GM23248 (cell line): ENCODE results near the gene KCNMA1. TPM values are rescaled to one million over a fixed set of nuclear protein-coding genes. Genes with fewer than 3 reads are reported as not detected.

Experiments used
- DNase-seq: peaks from one replicate; pipeline ENCODE4 v3.0.0-alpha.2; 2015
- H2AFZ ChIP-seq: fragments of 200-600 bp; sonication (generic); 2 replicates; pipeline ENCODE4 v1.6.1; 2016; ENCODE audit warnings: antibody characterized with exemption
- H3F3A ChIP-seq: fragments of 200-600 bp; sonication (generic); 2 replicates; pipeline ENCODE4 v1.6.1; 2016; ENCODE audit warnings: mild to moderate bottlenecking, antibody characterized with exemption, mixed run types; ENCODE audit not compliant: insufficient read depth
- H3K27ac ChIP-seq: fragments of 200-600 bp; sonication (generic); 2 replicates; pipeline ENCODE4 v1.5.1; 2016; ENCODE audit warnings: mild to moderate bottlenecking
- H3K27me3 ChIP-seq: fragments of 200-600 bp; sonication (generic); replicated peaks from 2 replicates; pipeline ENCODE4 v1.6.1; 2016; ENCODE audit warnings: mild to moderate bottlenecking; ENCODE audit not compliant: insufficient read depth
- H3K36me3 ChIP-seq: fragments of 200-600 bp; sonication (generic); 2 replicates; pipeline ENCODE4 v1.6.1; 2016; ENCODE audit warnings: low read depth, mild to moderate bottlenecking
- H3K4me1 ChIP-seq: fragments of 200-600 bp; sonication (generic); 2 replicates; pipeline ENCODE4 v1.6.1; 2016; ENCODE audit warnings: mild to moderate bottlenecking; ENCODE audit not compliant: insufficient read depth
- H3K4me2 ChIP-seq: fragments of 200-600 bp; sonication (generic); one replicate; pipeline ENCODE4 v1.6.1; 2016; ENCODE audit warnings: mild to moderate bottlenecking; ENCODE audit not compliant: unreplicated experiment
- H3K4me3 ChIP-seq: fragments of 200-600 bp; sonication (generic); 2 replicates; pipeline ENCODE4 v1.5.1; 2016; ENCODE audit warnings: mild to moderate bottlenecking
- H3K79me2 ChIP-seq: fragments of 200-600 bp; sonication (generic); 2 replicates; pipeline ENCODE4 v1.6.1; 2016; ENCODE audit warnings: mild to moderate bottlenecking; ENCODE audit not compliant: insufficient read depth
- H3K9ac ChIP-seq: fragments of 200-600 bp; sonication (generic); 2 replicates; pipeline ENCODE4 v1.6.1; 2016; ENCODE audit warnings: mild to moderate bottlenecking
- H3K9me2 ChIP-seq: fragments of 200-600 bp; sonication (generic); 2 replicates; pipeline ENCODE4 v1.6.1; 2016; ENCODE audit warnings: mixed run types, mild to moderate bottlenecking, moderate library complexity; ENCODE audit not compliant: insufficient read depth
- H3K9me3 ChIP-seq: fragments of 200-600 bp; sonication (generic); one replicate; pipeline ENCODE4 v1.6.1; 2017; ENCODE audit warnings: low read depth
- H4K20me1 ChIP-seq: fragments of 200-600 bp; sonication (generic); 2 replicates; pipeline ENCODE4 v1.6.0; 2016; ENCODE audit not compliant: insufficient read depth
- EZH2 ChIP-seq: fragments of 200-600 bp; sonication (generic); IDR thresholded peaks from 2 replicates; pipeline ENCODE4 v1.6.1; 2018; ENCODE audit warnings: antibody characterized with exemption, mild to moderate bottlenecking; ENCODE audit not compliant: insufficient read depth, poor library complexity, severe bottlenecking
- EZH2phosphoT487 ChIP-seq: fragments of 200-600 bp; sonication (generic); IDR thresholded peaks from 2 replicates; pipeline ENCODE4 v1.6.1; 2018; ENCODE audit warnings: antibody characterized with exemption, moderate library complexity, mild to moderate bottlenecking, low read depth; ENCODE audit not compliant: insufficient read depth
- WGBS, 2 experiments: methylation state at CpG; one replicate each; pipeline ENCODE4 v1.1.6; 2015 to 2017; ENCODE audit warnings: low lambda C conversion rate in 2 of 2, low coverage in 1 of 2; ENCODE audit errors: missing lambda C conversion rate in 2 of 2; 5-methylcytosine and 5-hydroxymethylcytosine counted together
- in situ Hi-C: fragments of 300-500 bp; cut with MboI; formaldehyde crosslinking; loops from 2 replicates; pipeline ENCODE4 v1.15.0; 2020
- polyA plus RNA-seq: library from polyadenylated mRNA; unstranded; fragments of >200 nt; fragmentation: Nextera tagmentation; extraction: Ambion mirVana; gene quantifications from 2 replicates; pipeline ENCODE4 v1.2.1, GENCODE V29; 2016
- total RNA-seq: library from RNA; depleted of rRNA; stranded (reverse); fragments of >200 nt; shearing (Covaris generic); gene quantifications from 2 replicates; pipeline ENCODE4 v1.2.3, GENCODE V29; 2014

Gene KCNMA1
- total and polyA plus RNA-seq, 2 experiments from 2014 or later = 14.2 to 25.1 TPM

DNA sequence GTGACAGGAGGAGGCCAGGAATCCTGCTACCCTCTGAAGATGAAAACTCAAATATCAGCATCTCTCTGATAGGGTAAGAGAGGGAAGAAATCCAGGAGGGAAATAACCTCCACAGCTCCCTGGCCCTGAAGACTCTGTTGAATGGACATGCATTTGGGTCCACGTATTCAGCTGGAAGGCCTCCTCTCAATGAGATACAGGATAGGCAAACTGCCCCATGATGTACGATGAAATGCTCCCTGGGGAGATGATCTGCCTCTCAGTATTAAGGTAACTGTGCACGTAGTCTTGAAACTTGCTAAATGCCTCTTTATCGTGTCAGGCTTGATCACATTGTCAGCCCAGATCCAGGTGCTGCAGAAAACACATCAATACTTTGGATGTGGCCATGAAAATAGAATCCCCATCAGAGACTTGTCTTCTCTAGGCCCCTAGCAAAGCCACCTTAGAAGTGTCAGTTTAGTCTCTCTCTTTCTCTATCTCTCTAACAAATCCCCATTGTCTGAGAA lies 384.0 kb downstream of the KCNMA1 start:
- TF ChIP-seq EZH2phosphoT487 (no peak), EZH2 (no peak)
- Histone ChIP-seq H3K9me2 (no peaks in the 10 kb centered on the region), H3K27ac (no peak overlapping the region), H3F3A (no peaks in the 10 kb centered on the region), H4K20me1 (no peaks in the 10 kb centered on the region), H3K27me3 (no peaks in the 10 kb centered on the region), H3K36me3 (no peaks in the 10 kb centered on the region), H3K9ac (no peak overlapping the region), H3K4me3 (no peak overlapping the region), H3K9me3 (no peaks in the 10 kb centered on the region), H3K79me2 (no peaks in the 10 kb centered on the region), H3K4me2 (no peak overlapping the region), H3K4me1 (no peaks in the 10 kb centered on the region; the same call in 1 of the 2 replicates), H2AFZ (no peak overlapping the region)
- WGBS, 2 experiments = 86 to 89% methylated on average over 4 of the region's 4 CpGs
- in situ Hi-C loops = loop anchor here (10.0 kb wide), 1 partner anchor 391 kb away; no protein-coding TSS in a partner anchor
- DNase-seq = no peak

DNA sequence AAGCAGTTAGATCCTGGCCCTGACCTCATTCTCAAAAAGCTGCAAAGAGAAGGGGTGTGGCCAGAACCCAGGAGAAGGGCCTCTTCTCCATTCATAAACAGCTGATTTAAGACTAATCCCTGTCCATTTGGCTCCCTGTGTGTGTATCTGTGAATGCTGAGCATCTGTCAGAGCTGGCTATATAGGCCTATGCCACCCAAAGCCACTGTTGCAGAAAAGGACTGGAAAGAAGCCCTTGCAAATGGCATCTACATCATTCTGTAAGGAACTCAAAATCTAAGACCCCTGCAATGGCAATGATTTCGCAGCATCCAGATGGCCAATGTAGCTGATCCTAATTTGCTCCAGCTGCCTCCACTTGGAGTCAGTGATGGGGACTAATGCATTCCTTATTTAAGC lies 384.5 kb downstream of the KCNMA1 start:
- Histone ChIP-seq H3K79me2 (no peaks in the 10 kb centered on the region), H3K27me3 (no peaks in the 10 kb centered on the region), H3K27ac (no peak overlapping the region), H3K4me2 (no peak overlapping the region), H2AFZ (no peak overlapping the region), H4K20me1 (no peaks in the 10 kb centered on the region), H3F3A (no peaks in the 10 kb centered on the region), H3K9me2 (no peaks in the 10 kb centered on the region), H3K4me1 (no peaks in the 10 kb centered on the region; the same call in 1 of the 2 replicates), H3K4me3 (no peak overlapping the region), H3K36me3 (no peaks in the 10 kb centered on the region), H3K9ac (no peak overlapping the region), H3K9me3 (no peaks in the 10 kb centered on the region)
- 63 to 73% methylated on average over 1 of the region's 1 CpG for WGBS, 2 experiments
- no peak for DNase-seq
- in situ Hi-C loops = loop anchor here (10.0 kb wide), 1 partner anchor 392 kb away; no protein-coding TSS in a partner anchor
- TF ChIP-seq EZH2 (no peak), EZH2phosphoT487 (no peak)

- H3K4me2 ChIP-seq = no peak overlapping the region
- in situ Hi-C loops = loop anchor here (10.0 kb wide), 1 partner anchor 392 kb away; no protein-coding TSS in a partner anchor
- no peak for TF ChIP-seq EZH2phosphoT487
- no peak for TF ChIP-seq EZH2
- H3K9me3 ChIP-seq = no peaks in the 10 kb centered on the region
- H3K4me1 ChIP-seq = no peaks in the 10 kb centered on the region; the same call in 1 of the 2 replicates
- H4K20me1 ChIP-seq = no peaks in the 10 kb centered on the region
- H3K9me2 ChIP-seq = no peaks in the 10 kb centered on the region
- DNase-seq = no peak
- H3K27me3 ChIP-seq = no peaks in the 10 kb centered on the region
- no peak overlapping the region for H3K9ac ChIP-seq
- H3K79me2 ChIP-seq = no peaks in the 10 kb centered on the region
- H3K27ac ChIP-seq = no peak overlapping the region
- H2AFZ ChIP-seq = no peak overlapping the region
- no peaks in the 10 kb centered on the region for H3F3A ChIP-seq
- H3K4me3 ChIP-seq = no peak overlapping the region
- WGBS, 2 experiments = 90 to 93% methylated on average over 4 of the region's 4 CpGs
- no peaks in the 10 kb centered on the region for H3K36me3 ChIP-seq
Measured at GRCh38 chr10:77252380-77253146, 385.0 kb downstream of the KCNMA1 start.

DNA sequence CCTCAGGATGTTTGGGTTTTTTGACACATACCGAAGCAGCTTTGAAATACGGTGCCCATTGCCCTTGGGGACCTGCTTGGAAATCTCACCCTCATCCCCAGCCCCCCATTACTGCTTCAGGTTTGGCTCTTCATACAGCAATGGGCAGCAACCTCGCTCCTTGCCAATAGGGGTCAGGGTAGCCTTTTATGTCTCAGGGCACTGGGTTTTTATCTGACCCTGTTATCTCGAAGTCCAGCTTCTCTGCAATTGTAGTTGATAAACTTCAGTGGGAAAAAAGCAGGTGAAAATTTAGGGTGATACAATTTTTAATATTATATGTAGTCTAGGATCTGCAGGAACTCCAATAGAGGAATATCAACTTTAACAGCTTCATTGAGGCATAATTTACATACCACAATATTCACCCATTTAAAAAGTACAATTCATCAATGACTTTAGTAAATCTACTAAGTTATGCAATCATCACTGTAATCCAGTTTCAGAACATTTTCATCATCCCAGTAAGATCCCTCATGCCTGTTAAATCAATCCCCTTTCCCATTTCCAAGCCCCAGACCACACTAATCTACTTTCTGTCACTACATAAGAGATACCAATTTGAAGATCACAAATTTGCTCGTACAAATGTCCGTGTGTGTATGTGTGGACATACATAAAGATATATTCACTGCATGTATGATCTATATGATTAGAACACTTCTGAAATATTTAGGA lies 386.2 kb downstream of the KCNMA1 start:
- Histone ChIP-seq H3K9me3 (no peaks in the 10 kb centered on the region), H3F3A (peaks cover 4% of the 10 kb centered on the region; the same call in 1 of the 2 replicates), H3K4me1 (peaks cover 4% of the 10 kb centered on the region), H3K9me2 (no peaks in the 10 kb centered on the region), H3K27ac (no peak overlapping the region), H3K4me3 (no peak overlapping the region), H4K20me1 (no peaks in the 10 kb centered on the region), H3K4me2 (no peak overlapping the region), H3K9ac (no peak overlapping the region), H3K27me3 (no peaks in the 10 kb centered on the region), H2AFZ (no peak overlapping the region), H3K79me2 (no peaks in the 10 kb centered on the region), H3K36me3 (no peaks in the 10 kb centered on the region)
- DNase-seq = peak; percentile 58
- TF ChIP-seq EZH2 (no peak), EZH2phosphoT487 (no peak)
- 79 to 83% methylated on average over 6 of the region's 6 CpGs for WGBS, 2 experiments
- in situ Hi-C loops = loop anchor here (10.0 kb wide), 1 partner anchor 393 kb away; no protein-coding TSS in a partner anchor
